Fibroblast of lung (primary cell): ENCODE measurements around the gene XPO6. TPM values are rescaled to one million over a fixed set of nuclear protein-coding genes. Genes with fewer than 3 reads are reported as not detected.

Experiments
- DNase-seq, 2 donors: peaks; one replicate each; pipeline versions ENCODE4 v3.0.0 to v3.0.0-alpha.2; 2010; ENCODE audit warnings: low read depth in 2 of 2
- H2AFZ ChIP-seq: 2 replicates; pipeline ENCODE4 v1.5.1; 2012; ENCODE audit warnings: low read length, control low read depth, inconsistent platforms
- H3K27ac ChIP-seq: 2 replicates; pipeline ENCODE4 v1.5.1; 2011; ENCODE audit warnings: low read length, control low read depth; ENCODE audit not compliant: insufficient read depth
- H3K27me3 ChIP-seq: 2 replicates; pipeline ENCODE4 v1.5.1; 2011; ENCODE audit warnings: mild to moderate bottlenecking, low read length; ENCODE audit not compliant: control insufficient read depth, insufficient read depth
- H3K36me3 ChIP-seq: 2 replicates; pipeline ENCODE4 v1.5.1; 2011; ENCODE audit warnings: low read length; ENCODE audit not compliant: control insufficient read depth, insufficient read depth
- H3K4me1 ChIP-seq: 2 replicates; pipeline ENCODE4 v1.5.1; 2011; ENCODE audit warnings: low read length; ENCODE audit not compliant: control insufficient read depth, insufficient read depth; ENCODE audit errors: extremely low read depth
- H3K4me2 ChIP-seq: 2 replicates; pipeline ENCODE4 v1.5.1; 2011; ENCODE audit warnings: low read length, control low read depth; ENCODE audit not compliant: insufficient read depth; ENCODE audit errors: extremely low read depth
- H3K4me3 ChIP-seq, 4 experiments: fragments of 200-600 bp in 1 of 4; sonication (generic) in 1 of 4; replicated peaks in 1 of 4; 2 replicates each; pipeline ENCODE4 v1.5.1; 2011 to 2016; ENCODE audit warnings: low read length in 4 of 4, low read depth in 3 of 4, mild to moderate bottlenecking in 3 of 4, control low read depth in 2 of 4, inconsistent platforms in 1 of 4, mixed read lengths in 1 of 4; ENCODE audit not compliant: insufficient read depth in 1 of 4; ENCODE audit errors: control extremely low read depth in 1 of 4
- H3K79me2 ChIP-seq: 2 replicates; pipeline ENCODE4 v1.5.1; 2012; ENCODE audit warnings: mild to moderate bottlenecking, low read length, inconsistent platforms; ENCODE audit not compliant: control insufficient read depth, insufficient read depth
- H3K9ac ChIP-seq: 2 replicates; pipeline ENCODE4 v1.5.1; 2011; ENCODE audit warnings: mild to moderate bottlenecking, low read length, control low read depth; ENCODE audit not compliant: insufficient read depth
- H3K9me3 ChIP-seq: 2 replicates; pipeline ENCODE4 v1.5.1; 2012; ENCODE audit warnings: low read depth, low read length; ENCODE audit not compliant: control insufficient read depth, insufficient read depth
- H4K20me1 ChIP-seq: 2 replicates; pipeline ENCODE4 v1.5.1; 2011; ENCODE audit warnings: low read length; ENCODE audit not compliant: control insufficient read depth, insufficient read depth; ENCODE audit errors: extremely low read depth
- CTCF ChIP-seq, 2 donors: IDR thresholded peaks in 1 of 2; conservative IDR thresholded peaks in 1 of 2; 1 replicate in 1 of 2; 2 replicates in 1 of 2; pipeline ENCODE4 v1.5.1; 2011 to 2012; ENCODE audit warnings: low read length in 2 of 2, control low read depth in 1 of 2, inconsistent platforms in 1 of 2, low read depth in 1 of 2, mild to moderate bottlenecking in 1 of 2
- EZH2 ChIP-seq: IDR thresholded peaks from 2 replicates; pipeline ENCODE4 v1.5.1; 2012; ENCODE audit warnings: low read length, control low read depth, mild to moderate bottlenecking; ENCODE audit errors: missing control alignments
- polyA plus RNA-seq, 2 donors: library from polyadenylated mRNA; depleted of rRNA in 1 of 2; stranded (reverse) in 1 of 2; unstranded in 1 of 2; fragments of >200 nt; gene quantifications; 2 replicates each; pipeline ENCODE4 v1.2.1, GENCODE V29; 2011 to 2012; ENCODE audit warnings: missing spikeins in 1 of 2
- total RNA-seq: library from RNA; depleted of rRNA; stranded (reverse); fragments of >200 nt; gene quantifications from 2 replicates; pipeline ENCODE4 v1.2.1, GENCODE V29; 2014

The XPO6 gene
- total and polyA plus RNA-seq, 2 donors (not counting 1 experiment from before 2014, with no cell fraction given): 134 to 185 TPM

- peaks cover 36% of the 10 kb centered on the region for H3K4me1 ChIP-seq
- no peaks in the 10 kb centered on the region for H3K36me3 ChIP-seq
- H4K20me1 ChIP-seq: no peaks in the 10 kb centered on the region
- H3K9me3 ChIP-seq: no peaks in the 10 kb centered on the region
- H3K27me3 ChIP-seq: no peaks in the 10 kb centered on the region
- H3K4me2 ChIP-seq: peak overlapping the region; percentile 67
- peaks cover 85% of the 10 kb centered on the region for H3K79me2 ChIP-seq
- peak overlapping the region; percentile 80 for H3K27ac ChIP-seq
- no peak for TF ChIP-seq CTCF (conservative IDR thresholded peaks at IDR 0.05 in 1 of 2, IDR thresholded peaks at IDR 0.05 in 1 of 2; ENCODE audit: low read depth in 1 of 2, low read length in 2 of 2)
- TF ChIP-seq EZH2: no peak
- DNase-seq: peak; percentile 92 to 95
- H2AFZ ChIP-seq: no peak overlapping the region
- no peak overlapping the region for H3K9ac ChIP-seq
- H3K4me3 ChIP-seq: peak overlapping the region in 1 of 4 experiments; percentile 18
Measured at GRCh38 chr16:28193530-28194423, 18.0 kb downstream of the XPO6 start.

- no peak for DNase-seq
- Histone ChIP-seq H3K4me3 (no peak overlapping the region), H3K79me2 (peaks cover 88% of the 10 kb centered on the region), H3K36me3 (no peaks in the 10 kb centered on the region), H3K9ac (no peak overlapping the region), H3K4me1 (peaks cover 42% of the 10 kb centered on the region), H3K27me3 (no peaks in the 10 kb centered on the region), H3K9me3 (no peaks in the 10 kb centered on the region), H3K27ac (peak overlapping the region; percentile 80), H2AFZ (no peak overlapping the region), H3K4me2 (peak overlapping the region; percentile 34), H4K20me1 (no peaks in the 10 kb centered on the region)
- TF ChIP-seq EZH2 (no peak), CTCF (conservative IDR thresholded peaks at IDR 0.05 in 1 of 2, IDR thresholded peaks at IDR 0.05 in 1 of 2; ENCODE audit: low read depth in 1 of 2, low read length in 2 of 2) (no peak)
Measured at GRCh38 chr16:28192806-28193529, 18.8 kb downstream of the XPO6 start.

- peaks cover 88% of the 10 kb centered on the region for H3K79me2 ChIP-seq
- no peak overlapping the region for H2AFZ ChIP-seq
- H3K36me3 ChIP-seq: no peaks in the 10 kb centered on the region
- H3K4me2 ChIP-seq: no peak overlapping the region
- TF ChIP-seq EZH2: no peak
- TF ChIP-seq CTCF (conservative IDR thresholded peaks at IDR 0.05 in 1 of 2, IDR thresholded peaks at IDR 0.05 in 1 of 2; ENCODE audit: low read depth in 1 of 2, low read length in 2 of 2): no peak
- no peak overlapping the region for H3K9ac ChIP-seq
- no peak overlapping the region for H3K4me3 ChIP-seq
- no peaks in the 10 kb centered on the region for H4K20me1 ChIP-seq
- no peaks in the 10 kb centered on the region for H3K27me3 ChIP-seq
- H3K4me1 ChIP-seq: peaks cover 46% of the 10 kb centered on the region
- no peak for DNase-seq
- no peaks in the 10 kb centered on the region for H3K9me3 ChIP-seq
- H3K27ac ChIP-seq: no peak overlapping the region
Measured at GRCh38 chr16:28191364-28191960, 20.3 kb downstream of the XPO6 start.
